Ovary (tissue), 3 donors: ENCODE results near the gene TMEM131.

Experiments used
- CTCF ChIP-seq, 3 donors: fragments of 450-650 bp in 2 of 3; fragments of 200-600 bp in 1 of 3; IDR thresholded peaks; one replicate each; pipeline versions ENCODE4 v1.5.1 to v1.8.0; 2016 to 2022; ENCODE audit warnings: antibody characterized with exemption in 3 of 3, mild to moderate bottlenecking in 1 of 3
- POLR2A ChIP-seq: fragments of 450-650 bp; IDR thresholded peaks from one replicate; pipeline ENCODE4 v1.6.1; 2017; ENCODE audit warnings: antibody characterized with exemption, mild to moderate bottlenecking, moderate library complexity
- donor health status: DM: no; HTN: no; CAD: no.

- TF ChIP-seq CTCF (IDR thresholded peaks at IDR 0.05) (no peak), POLR2A (no peak)
These were observed 270.6 kb downstream of the TMEM131 start for GRCh38 chr2:97724946-97725688.
